Choroid plexus epithelial cell (primary cell): ENCODE results near the gene GPSM1.

Experiments
- DNase-seq: peaks from one replicate; pipeline ENCODE4 v3.0.0-alpha.2; 2010; ENCODE audit warnings: low read depth
- H3K4me3 ChIP-seq: 2 replicates; pipeline ENCODE4 v1.5.1; 2011; ENCODE audit warnings: low read depth, mild to moderate bottlenecking, control low read depth, low read length, moderate library complexity
- TF ChIP-seq, protein P1 (sequence below): conservative IDR thresholded peaks from 2 replicates; pipeline ENCODE4 v1.5.1; 2011; ENCODE audit warnings: low read depth, mild to moderate bottlenecking, control low read depth, inconsistent platforms, low read length, moderate library complexity

The GPSM1 gene

DNA sequence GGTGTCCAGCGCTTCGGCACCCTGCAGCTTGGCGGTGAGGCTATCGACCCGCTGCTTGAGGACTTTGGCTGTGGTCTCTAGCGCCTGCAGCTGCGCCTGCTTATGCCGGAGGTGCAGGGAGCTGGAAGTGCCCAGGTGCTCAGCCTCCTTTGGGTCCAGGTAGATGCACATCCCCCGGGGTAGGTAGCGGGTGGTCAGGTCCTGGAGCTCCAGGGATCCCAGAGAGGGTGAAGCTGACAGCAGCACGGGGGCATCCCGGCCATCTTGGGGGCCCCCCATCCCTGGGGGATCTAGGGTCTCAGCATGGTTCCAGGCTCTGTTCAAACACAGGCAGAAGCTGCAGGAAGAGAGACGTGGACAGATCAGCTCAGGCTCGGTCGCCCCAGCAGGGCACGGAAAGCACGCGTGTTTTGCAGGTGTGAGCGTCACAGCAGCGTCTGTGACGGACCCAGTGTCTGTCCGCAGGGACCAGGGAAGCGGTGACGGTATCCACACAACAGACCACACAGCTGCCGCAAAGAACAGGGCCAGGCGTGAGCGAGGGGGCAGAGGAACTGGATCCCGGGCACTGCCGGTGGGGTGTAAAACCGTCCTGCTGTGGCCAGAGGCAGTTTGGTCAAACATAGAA is 40.9 kb upstream of the GPSM1 start:
- no peak overlapping the region for H3K4me3 ChIP-seq
- TF ChIP-seq, protein P1, sequence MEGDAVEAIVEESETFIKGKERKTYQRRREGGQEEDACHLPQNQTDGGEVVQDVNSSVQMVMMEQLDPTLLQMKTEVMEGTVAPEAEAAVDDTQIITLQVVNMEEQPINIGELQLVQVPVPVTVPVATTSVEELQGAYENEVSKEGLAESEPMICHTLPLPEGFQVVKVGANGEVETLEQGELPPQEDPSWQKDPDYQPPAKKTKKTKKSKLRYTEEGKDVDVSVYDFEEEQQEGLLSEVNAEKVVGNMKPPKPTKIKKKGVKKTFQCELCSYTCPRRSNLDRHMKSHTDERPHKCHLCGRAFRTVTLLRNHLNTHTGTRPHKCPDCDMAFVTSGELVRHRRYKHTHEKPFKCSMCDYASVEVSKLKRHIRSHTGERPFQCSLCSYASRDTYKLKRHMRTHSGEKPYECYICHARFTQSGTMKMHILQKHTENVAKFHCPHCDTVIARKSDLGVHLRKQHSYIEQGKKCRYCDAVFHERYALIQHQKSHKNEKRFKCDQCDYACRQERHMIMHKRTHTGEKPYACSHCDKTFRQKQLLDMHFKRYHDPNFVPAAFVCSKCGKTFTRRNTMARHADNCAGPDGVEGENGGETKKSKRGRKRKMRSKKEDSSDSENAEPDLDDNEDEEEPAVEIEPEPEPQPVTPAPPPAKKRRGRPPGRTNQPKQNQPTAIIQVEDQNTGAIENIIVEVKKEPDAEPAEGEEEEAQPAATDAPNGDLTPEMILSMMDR = no peak
- no peak for DNase-seq

DNA sequence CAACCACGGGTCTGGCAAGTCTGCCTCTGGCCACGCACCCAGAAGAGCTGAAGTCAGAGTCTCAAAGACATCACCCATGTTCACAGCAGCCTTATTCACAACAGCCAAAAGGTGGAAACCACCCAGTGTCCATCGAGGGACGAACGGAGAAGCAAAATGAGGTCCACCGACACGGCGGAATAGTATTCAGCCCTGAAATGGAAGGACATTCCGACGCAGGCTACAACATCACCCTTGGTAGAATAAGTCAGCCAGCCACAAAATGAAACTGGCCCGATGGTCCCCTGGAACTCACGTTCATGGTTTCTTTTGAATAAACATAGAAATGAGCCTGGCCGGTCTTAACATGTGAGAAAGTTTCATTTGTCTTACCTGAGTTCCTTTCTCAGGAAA is 40.4 kb upstream of the GPSM1 start:
- DNase-seq = no peak
- TF ChIP-seq, protein P1 = no peak
- H3K4me3 ChIP-seq = no peak overlapping the region

DNA sequence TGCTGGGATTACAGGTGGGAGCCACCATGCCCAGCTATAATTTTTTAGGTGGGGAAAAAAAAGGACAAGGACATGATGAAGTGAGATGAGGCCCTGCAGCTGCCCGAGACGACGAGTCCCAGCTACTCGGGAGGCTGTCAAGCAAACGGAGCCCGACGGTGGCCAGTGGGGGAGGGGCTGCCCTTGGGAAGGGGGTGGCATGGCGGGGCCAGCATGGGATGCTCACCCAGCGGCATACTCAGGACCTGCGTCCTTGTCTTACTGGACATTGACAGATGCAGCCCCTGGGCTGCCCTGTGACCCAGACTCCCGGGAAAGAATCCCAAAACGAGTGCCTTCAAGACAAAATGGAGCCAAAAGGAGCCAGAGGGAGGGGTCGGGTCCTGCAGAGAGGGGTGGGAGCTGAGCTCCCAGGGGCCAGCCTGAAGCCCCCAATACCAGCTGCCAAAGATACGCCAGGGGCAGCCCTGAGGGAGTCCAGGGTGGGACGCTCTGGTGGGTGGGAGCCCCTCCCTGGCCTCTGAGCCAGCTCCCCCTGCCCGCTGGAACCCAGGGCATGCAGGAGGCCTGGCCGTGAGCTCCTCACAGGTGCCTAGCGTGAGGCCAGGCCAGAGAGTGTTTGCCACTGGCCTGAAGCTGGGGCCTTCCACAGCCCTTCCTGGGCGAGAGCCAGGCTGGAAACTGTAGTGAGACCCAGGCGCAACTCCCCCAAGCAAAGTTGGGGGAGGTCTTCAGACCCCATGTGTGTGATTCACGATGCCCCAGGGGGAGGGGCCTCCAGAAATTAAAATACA is 39.2 kb upstream of the GPSM1 start:
- TF ChIP-seq, protein P1 = no peak
- no peak for DNase-seq
- H3K4me3 ChIP-seq = no peak overlapping the region

DNA sequence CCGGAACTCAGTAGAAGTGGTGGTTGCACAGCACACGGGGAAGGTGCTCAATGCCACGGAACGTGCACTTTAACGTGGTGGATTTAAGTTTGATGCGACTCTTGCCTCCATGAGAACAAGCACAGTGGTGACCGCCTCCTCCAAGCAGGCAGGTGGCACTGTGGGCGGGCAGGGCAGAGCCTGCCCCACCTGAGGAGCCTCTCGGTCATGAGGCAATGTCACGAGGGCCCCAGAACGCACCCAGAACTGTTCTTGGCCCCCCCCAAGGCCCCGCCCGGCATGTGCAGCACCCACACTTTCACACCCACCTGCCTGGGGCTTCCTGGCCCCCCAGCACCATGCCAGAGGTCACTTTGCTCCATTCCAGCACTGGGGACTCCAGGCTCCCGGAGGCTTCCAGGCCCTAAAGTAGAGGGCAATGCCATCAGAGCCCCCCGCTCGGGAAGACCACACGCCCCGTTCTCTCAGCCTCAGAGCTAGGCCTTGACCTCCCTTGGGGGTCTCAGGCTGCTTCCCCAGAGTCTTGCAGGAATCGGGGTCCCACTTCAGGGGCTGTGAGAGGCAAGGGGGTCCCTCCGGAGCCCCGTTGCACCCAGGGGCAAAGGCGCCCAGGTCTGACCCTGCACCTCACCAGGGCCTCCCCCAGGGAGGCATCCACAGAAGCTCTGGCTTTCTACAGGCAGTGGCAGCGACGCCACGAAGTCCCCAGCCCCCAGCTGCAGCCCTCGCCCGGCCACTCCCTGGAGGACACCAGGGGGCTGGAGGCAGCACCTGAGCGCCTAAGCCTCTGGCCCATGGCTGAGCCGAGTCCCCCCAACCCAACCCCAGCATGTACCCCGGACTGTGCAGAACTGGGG is 37.5 kb upstream of the GPSM1 start:
- TF ChIP-seq, protein P1 = no peak
- DNase-seq = no peak
- H3K4me3 ChIP-seq = no peak overlapping the region

DNA sequence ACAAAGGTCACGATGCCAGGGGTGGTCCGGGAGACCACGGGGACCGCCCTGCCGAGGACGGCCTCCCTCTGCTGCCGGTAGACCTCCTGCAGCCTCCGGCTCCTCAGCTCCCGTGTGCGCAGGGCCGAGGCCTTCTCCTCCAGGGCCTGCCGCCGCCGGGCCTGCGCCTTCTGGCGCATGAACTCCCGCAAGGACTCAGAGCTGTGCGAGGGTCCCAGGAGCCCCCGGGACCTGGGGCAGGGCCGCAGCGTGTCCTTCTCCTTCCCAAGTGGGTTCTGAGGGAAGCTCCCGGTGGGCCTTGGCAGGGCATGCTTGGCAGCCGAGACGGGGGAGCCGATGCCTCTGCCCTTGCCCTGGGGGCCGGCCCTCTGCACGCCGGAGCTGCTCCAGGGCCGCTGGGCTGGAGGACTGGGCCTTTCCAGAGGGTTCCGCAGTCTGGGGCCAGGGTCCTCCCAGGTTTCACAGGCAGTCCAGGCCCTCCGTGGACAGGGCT is 36.8 kb upstream of the GPSM1 start:
- TF ChIP-seq, protein P1 = no peak
- H3K4me3 ChIP-seq = no peak overlapping the region
- DNase-seq = no peak

DNA sequence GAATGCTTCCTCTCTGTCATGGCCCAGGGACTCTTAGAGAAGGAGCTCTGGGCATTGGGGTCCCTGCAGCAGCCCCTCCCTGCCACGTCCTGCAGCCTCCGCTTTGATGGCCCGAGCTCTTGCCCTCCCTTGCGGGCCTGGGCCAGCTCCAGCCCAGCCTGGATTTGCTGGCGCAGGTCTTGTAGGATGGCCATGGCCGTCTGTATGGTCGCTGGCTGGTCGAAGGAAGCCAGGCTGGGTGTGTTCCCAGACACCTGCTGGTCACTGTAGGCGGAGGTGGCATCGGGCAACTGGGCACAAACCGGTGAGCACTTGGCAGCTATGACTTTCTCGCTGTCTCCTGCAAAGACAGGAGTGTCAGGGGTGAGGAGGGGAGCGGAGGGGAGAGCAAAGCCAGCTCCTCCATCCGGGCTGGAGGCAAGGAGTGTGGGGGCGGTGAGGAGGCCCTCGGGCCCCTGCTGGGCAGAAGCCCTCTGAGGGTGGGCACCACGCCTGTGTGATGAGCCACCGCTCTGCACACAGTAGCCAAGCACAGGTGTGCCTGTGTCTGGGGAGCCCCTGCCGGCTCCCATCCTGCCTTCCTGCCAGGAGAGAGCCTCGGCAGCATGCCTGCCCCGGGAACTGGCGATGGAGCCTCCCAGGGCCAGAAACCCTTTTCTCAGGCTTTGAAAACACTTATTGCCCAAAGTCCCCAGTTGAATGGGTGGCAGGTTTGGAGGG is 35.9 kb upstream of the GPSM1 start:
- no peak for DNase-seq
- no peak overlapping the region for H3K4me3 ChIP-seq
- TF ChIP-seq, protein P1 = no peak
